ES-I3 (cell line): ENCODE data around the gene CLRN2.
"Not testable (repeated sequence)": the region's sequence is repeated elsewhere in the genome, so short reads cannot be mapped to it uniquely, and the experiment has no call there.

ENCODE experiments used
- H3K36me3 ChIP-seq: 2 replicates; pipeline ENCODE4 v1.6.1; 2013; ENCODE audit warnings: mild to moderate bottlenecking, low read length, control low read depth, moderate library complexity; ENCODE audit not compliant: insufficient read depth
- H3K4me1 ChIP-seq: 2 replicates; pipeline ENCODE4 v1.6.1; 2013; ENCODE audit warnings: mild to moderate bottlenecking, control low read depth, low read length; ENCODE audit not compliant: insufficient read depth
- H3K9ac ChIP-seq: 2 replicates; pipeline ENCODE4 v1.6.1; 2013; ENCODE audit warnings: low read depth, mild to moderate bottlenecking, low read length, moderate library complexity
- H3K9me3 ChIP-seq: 2 replicates; pipeline ENCODE4 v1.6.1; 2013; ENCODE audit warnings: mild to moderate bottlenecking, low read length, moderate library complexity; ENCODE audit not compliant: control insufficient read depth, insufficient read depth

Gene CLRN2

GRCh38 chr4:17567271-17567670 is 52.3 kb downstream of the CLRN2 start:
- Histone ChIP-seq H3K9me3 (no peaks in the 10 kb centered on the region), H3K4me1 (no peaks in the 10 kb centered on the region), H3K9ac (no peak overlapping the region), H3K36me3 (no peaks in the 10 kb centered on the region)

GRCh38 chr4:17574206-17574605 is 59.2 kb downstream of the CLRN2 start:
- Histone ChIP-seq H3K4me1 (peaks cover 7% of the 10 kb centered on the region; the same call in 1 of the 2 replicates), H3K9me3 (no peaks in the 10 kb centered on the region), H3K9ac (no peak overlapping the region), H3K36me3 (no peaks in the 10 kb centered on the region)

- H3K36me3 ChIP-seq, H3K9ac ChIP-seq, H3K9me3 ChIP-seq, H3K4me1 ChIP-seq: not testable (repeated sequence)
These were observed 60.2 kb downstream of the CLRN2 start for GRCh38 chr4:17575177-17575576.
